ENCODE data around the gene FAM81B.

- TF ChIP-seq, protein P1, sequence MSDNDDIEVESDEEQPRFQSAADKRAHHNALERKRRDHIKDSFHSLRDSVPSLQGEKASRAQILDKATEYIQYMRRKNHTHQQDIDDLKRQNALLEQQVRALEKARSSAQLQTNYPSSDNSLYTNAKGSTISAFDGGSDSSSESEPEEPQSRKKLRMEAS (IDR thresholded peaks at IDR 0.05; ENCODE audit: insufficient read depth, insufficient read length) = no peak
- TF ChIP-seq, protein P2, sequence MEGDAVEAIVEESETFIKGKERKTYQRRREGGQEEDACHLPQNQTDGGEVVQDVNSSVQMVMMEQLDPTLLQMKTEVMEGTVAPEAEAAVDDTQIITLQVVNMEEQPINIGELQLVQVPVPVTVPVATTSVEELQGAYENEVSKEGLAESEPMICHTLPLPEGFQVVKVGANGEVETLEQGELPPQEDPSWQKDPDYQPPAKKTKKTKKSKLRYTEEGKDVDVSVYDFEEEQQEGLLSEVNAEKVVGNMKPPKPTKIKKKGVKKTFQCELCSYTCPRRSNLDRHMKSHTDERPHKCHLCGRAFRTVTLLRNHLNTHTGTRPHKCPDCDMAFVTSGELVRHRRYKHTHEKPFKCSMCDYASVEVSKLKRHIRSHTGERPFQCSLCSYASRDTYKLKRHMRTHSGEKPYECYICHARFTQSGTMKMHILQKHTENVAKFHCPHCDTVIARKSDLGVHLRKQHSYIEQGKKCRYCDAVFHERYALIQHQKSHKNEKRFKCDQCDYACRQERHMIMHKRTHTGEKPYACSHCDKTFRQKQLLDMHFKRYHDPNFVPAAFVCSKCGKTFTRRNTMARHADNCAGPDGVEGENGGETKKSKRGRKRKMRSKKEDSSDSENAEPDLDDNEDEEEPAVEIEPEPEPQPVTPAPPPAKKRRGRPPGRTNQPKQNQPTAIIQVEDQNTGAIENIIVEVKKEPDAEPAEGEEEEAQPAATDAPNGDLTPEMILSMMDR (IDR thresholded peaks at IDR 0.05; ENCODE audit: extremely low read depth in 1 of 2, insufficient read depth in 1 of 2, low read depth in 1 of 2, low read length in 2 of 2) = no peak
- no peak for TF ChIP-seq EZH2 (IDR thresholded peaks at IDR 0.05; ENCODE audit: borderline replicate concordance, low read depth, low read length, severe bottlenecking)
Measured at GRCh38 chr5:95369782-95370181, 21.4 kb upstream of the FAM81B start.

Data from endothelial cell of umbilical vein (primary cell).